Kidney epithelial cell (primary cell): ENCODE data around the gene COL27A1. TPM values are rescaled to one million over a fixed set of nuclear protein-coding genes. Genes with fewer than 3 reads are reported as not detected.
A peak's percentile ranks its signal among the peaks of the same experiment; 100 is the strongest.

Source experiments
- DNase-seq: peaks from one replicate; pipeline ENCODE4 v3.0.0-alpha.2; 2010; ENCODE audit warnings: low read depth
- H3K27me3 ChIP-seq: 2 replicates; pipeline ENCODE4 v1.6.0; 2011; ENCODE audit warnings: low read length; ENCODE audit not compliant: control insufficient read depth, insufficient read depth
- H3K36me3 ChIP-seq: 2 replicates; pipeline ENCODE4 v1.5.1; 2011; ENCODE audit warnings: low read length; ENCODE audit not compliant: control insufficient read depth, insufficient read depth
- H3K4me3 ChIP-seq: 2 replicates; pipeline ENCODE4 v1.5.1; 2011; ENCODE audit warnings: low read depth, mild to moderate bottlenecking, control low read depth, low read length
- total RNA-seq: library from RNA; depleted of rRNA; stranded (reverse); fragments of >200 nt; gene quantifications from 2 replicates; pipeline ENCODE4 v1.2.3, GENCODE V29; 2015
- TF ChIP-seq, protein P1 (sequence below): IDR thresholded peaks from 2 replicates; pipeline ENCODE4 v1.5.1; 2011; ENCODE audit warnings: mild to moderate bottlenecking, moderate library complexity, low read length, control low read depth, inconsistent platforms; ENCODE audit not compliant: insufficient read depth, poor library complexity, severe bottlenecking

The COL27A1 gene
- total RNA-seq: 8.2 and 8.4 TPM in 2 replicates

DNA sequence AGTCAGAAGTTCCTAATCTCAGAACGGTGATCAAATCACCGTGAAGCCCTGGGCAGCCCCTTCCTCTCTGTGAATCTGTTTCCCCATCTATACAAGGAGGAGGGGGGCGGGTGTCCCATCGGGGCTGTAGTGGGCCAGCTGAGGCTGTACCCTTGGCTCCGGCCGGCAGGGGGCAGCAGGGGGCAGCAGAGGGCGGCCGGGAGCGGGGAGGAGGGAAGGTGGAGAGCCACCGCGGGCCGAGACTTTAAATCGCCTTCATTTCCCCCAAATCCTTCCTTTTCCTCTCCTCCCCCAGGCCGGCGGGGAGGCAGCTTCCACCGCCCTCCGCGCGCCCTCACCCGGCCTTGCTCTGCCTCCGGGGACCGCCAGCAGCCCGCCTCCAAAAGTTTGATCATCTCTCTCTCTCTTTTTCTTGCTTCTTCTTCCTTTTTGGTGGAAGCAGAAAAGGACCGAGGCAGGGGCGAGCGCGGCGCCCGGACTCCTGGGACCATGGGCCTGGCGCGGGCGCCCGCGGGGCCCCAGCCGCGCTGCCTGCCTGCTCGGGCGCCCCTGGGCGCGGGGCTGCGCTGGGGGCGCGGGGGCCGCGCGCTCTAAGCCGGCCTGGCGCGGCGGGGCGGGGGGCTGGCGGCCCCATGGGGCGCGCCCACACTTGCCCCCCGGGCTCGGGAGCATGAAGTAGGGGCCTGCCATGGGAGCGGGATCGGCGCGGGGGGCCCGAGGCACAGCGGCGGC lies at the start of gene COL27A1:
TSS of gene COL27A1 (plus strand) at position 275 of the 732 bp plus-strand sequence. CDS start at position 689, 414 bp downstream.
- peak within 1 kb of the TSS; percentile 73 for H3K4me3 ChIP-seq
- TF ChIP-seq, protein P1, sequence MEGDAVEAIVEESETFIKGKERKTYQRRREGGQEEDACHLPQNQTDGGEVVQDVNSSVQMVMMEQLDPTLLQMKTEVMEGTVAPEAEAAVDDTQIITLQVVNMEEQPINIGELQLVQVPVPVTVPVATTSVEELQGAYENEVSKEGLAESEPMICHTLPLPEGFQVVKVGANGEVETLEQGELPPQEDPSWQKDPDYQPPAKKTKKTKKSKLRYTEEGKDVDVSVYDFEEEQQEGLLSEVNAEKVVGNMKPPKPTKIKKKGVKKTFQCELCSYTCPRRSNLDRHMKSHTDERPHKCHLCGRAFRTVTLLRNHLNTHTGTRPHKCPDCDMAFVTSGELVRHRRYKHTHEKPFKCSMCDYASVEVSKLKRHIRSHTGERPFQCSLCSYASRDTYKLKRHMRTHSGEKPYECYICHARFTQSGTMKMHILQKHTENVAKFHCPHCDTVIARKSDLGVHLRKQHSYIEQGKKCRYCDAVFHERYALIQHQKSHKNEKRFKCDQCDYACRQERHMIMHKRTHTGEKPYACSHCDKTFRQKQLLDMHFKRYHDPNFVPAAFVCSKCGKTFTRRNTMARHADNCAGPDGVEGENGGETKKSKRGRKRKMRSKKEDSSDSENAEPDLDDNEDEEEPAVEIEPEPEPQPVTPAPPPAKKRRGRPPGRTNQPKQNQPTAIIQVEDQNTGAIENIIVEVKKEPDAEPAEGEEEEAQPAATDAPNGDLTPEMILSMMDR: peak; percentile 97
- no peaks in the 10 kb centered on the region for H3K36me3 ChIP-seq
- H3K27me3 ChIP-seq: peaks cover 13% of the 10 kb centered on the region
- no peak for DNase-seq

DNA sequence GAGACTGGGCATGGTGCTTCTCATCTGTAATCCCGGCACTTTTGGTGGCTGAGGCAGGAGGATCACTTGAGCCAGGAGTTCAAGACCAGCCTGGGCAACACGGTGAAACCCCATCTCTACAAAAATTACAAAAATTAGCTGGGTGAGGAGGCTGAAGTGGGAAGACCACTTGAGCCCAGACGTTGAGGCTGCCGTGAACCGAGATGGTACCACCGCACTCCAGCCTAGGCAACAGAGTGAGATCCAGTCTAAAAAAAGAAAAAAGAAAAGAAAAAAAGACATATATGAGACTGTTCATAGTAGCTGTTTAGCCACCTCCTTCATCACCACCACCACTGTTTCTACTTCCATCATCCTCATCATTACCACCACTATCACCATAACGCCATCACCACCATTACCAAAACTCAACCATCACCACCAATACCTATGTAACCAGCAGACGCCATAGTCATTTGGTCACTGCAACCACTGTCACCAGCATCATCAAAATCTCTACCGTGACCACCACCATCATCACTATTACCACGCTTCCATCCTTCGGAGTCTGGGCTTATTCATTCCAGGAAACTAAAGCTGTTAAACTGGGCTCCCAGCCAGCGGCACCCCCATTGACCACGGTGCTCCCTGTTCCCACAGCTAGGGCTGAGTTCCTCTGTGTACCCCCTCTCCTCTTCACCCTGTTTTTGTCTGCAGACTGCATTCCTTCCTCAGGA lies 47.9 kb upstream of the COL27A1 start:
- no peak for DNase-seq
- Histone ChIP-seq H3K27me3 (no peaks in the 10 kb centered on the region), H3K4me3 (no peak overlapping the region), H3K36me3 (no peaks in the 10 kb centered on the region)
- TF ChIP-seq, protein P1: no peak

DNA sequence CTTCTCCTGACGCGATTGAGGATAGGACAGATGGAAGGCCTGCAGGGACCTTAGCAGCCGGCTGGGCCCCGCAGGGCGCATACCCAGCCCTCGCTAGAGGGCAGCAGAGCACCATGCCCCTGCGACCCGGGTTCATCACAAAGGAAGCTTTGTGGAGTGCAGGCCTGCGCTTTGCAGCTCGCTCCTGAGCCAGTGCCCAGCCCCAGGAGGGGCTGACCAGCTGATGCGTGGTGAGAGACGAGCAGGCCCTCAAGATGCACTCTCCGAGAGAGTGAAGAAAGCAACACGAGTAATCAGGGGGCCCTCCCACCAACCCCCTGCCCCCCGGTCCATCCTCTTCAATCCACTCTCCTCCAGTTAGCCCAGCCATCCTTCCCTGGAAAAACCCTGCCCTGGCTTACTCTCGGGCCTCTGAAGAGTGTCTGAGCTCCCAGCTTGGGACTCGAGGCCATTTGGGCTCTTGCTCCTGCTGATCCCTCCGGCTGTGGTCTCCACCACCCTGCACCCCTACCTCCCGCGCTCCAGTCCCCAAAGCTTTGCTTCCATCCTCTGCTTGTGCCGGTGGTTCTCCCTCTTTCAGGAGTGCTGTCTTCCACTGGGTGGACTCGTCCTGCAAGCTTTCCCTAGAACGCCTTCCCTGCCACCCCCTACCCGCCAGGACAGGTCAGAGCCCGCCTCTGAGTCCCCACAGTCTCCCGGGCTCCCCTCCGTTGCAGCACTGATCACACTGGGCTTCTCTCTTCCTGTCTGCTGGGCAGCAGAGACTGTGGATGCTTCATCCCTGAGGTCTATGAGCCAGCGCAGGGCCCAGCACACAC lies 47.1 kb upstream of the COL27A1 start:
- Histone ChIP-seq H3K27me3 (no peaks in the 10 kb centered on the region), H3K4me3 (no peak overlapping the region), H3K36me3 (no peaks in the 10 kb centered on the region)
- TF ChIP-seq, protein P1: peak; percentile 99
- no peak for DNase-seq

DNA sequence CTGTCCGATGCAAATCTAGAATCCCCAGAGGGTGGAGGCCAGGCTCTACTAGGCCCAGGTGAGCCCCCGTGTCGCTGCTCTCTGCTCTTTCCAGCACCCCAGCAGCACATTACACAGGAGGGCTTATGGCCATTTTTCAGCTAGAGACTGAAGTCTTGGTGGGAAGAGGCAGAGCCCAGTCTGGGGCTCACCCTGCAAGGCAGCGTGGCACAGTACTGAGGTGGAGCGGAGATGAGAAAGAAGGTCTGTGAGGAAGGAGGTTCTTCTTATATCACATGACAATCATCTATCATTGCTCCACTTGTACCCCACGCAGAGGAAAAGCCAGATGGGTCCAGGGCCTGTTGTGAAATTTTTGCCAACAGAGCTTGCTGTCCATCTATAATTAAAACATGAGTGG lies 46.2 kb upstream of the COL27A1 start:
- Histone ChIP-seq H3K36me3 (no peaks in the 10 kb centered on the region), H3K27me3 (no peaks in the 10 kb centered on the region), H3K4me3 (no peak overlapping the region)
- TF ChIP-seq, protein P1: no peak
- DNase-seq: no peak

DNA sequence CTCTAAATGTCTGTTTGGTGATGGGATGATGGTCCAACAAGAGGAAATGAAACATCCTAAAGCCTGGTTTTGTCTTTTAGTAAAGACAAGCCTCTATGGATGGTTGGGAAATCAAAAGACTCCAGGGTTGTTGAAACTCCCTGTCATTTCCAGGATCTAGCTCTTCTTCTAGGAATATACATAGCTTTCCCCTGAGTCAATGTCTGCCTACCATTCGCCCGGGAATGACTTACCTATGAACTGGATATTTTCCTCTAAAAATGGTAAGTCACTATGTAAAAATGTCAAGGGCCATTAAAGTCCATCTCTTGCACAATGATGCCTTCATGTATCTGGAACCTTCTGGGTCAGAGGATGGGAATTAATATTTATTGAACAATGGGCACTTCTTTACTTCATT lies 45.2 kb upstream of the COL27A1 start:
- no peaks in the 10 kb centered on the region for H3K27me3 ChIP-seq
- TF ChIP-seq, protein P1: no peak
- no peaks in the 10 kb centered on the region for H3K36me3 ChIP-seq
- no peak overlapping the region for H3K4me3 ChIP-seq
- DNase-seq: peak; percentile 82
